Activated CD8-positive, alpha-beta memory T cell treated with anti-CD3 and anti-CD28 coated beads, Interleukin-2, amount 50 U/mL, for 1 hour (primary cell): ENCODE data around the gene FUT3.
"Not testable (repeated sequence)": the region's sequence is repeated elsewhere in the genome, so short reads cannot be mapped to it uniquely, and the experiment has no call there.

Source experiments
- DNase-seq: peaks from one replicate; pipeline ENCODE4 v3.0.0-alpha.2; 2020; ENCODE audit errors: extremely low read depth

Gene FUT3

GRCh38 chr19:5847846-5848245 lies 3.4 kb downstream of the FUT3 start:
- DNase-seq = not testable (repeated sequence)

- no peak for DNase-seq
Observed at GRCh38 chr19:5844456-5845433, 6.5 kb downstream of the FUT3 start.

- DNase-seq = no peak
Observed at GRCh38 chr19:5843295-5843927, 7.8 kb downstream of the FUT3 start.

- DNase-seq = not testable (repeated sequence)
Observed at GRCh38 chr19:5841735-5842111, 9.5 kb downstream of the FUT3 start.

- no peak for DNase-seq
Observed at GRCh38 chr19:5839065-5840017, 11.9 kb downstream of the FUT3 start, which contains the start of gene FUT6. Gene FUT6, minus strand, starts transcription at chr19:5839702. Its CDS starts 7,135 bp downstream, at chr19:5832567.

- DNase-seq = no peak
Observed at GRCh38 chr19:5838353-5839064, 12.7 kb downstream of the FUT3 start.

- no peak for DNase-seq
Observed at GRCh38 chr19:5837761-5838352, 13.4 kb downstream of the FUT3 start.

- DNase-seq = no peak
Observed at GRCh38 chr19:5832527-5833216, 18.6 kb downstream of the FUT3 start.

- no peak for DNase-seq
Observed at GRCh38 chr19:5832061-5832460, 19.2 kb downstream of the FUT3 start.

GRCh38 chr19:5831159-5831558 lies 20.1 kb downstream of the FUT3 start:
- no peak for DNase-seq

GRCh38 chr19:5829567-5830310 lies 21.5 kb downstream of the FUT3 start:
- DNase-seq = no peak

- no peak for DNase-seq
Observed at GRCh38 chr19:5828661-5829566, 22.3 kb downstream of the FUT3 start.

- peak; percentile 89 for DNase-seq
Observed at GRCh38 chr19:5827891-5828660, 23.2 kb downstream of the FUT3 start.

- no peak for DNase-seq
Observed at GRCh38 chr19:5827342-5827890, 23.8 kb downstream of the FUT3 start.

- DNase-seq = no peak
Observed at GRCh38 chr19:5826531-5827341, 24.5 kb downstream of the FUT3 start.

- DNase-seq = no peak
Observed at GRCh38 chr19:5825178-5825577, 26.1 kb downstream of the FUT3 start.
